Tongue (tissue), 2 donors: ENCODE results near the gene SMARCC2. TPM values are rescaled to one million over a fixed set of nuclear protein-coding genes. Genes with fewer than 3 reads are reported as not detected.
"Not testable (repeated sequence)": the region's sequence is repeated elsewhere in the genome, so short reads cannot be mapped to it uniquely, and the experiment has no call there.

Source experiments
- DNase-seq: peaks from one replicate; pipeline ENCODE4 v3.0.0-alpha.2; 2015
- total RNA-seq: library from RNA; depleted of rRNA; stranded (reverse); fragments of >200 nt; gene quantifications from one replicate; pipeline ENCODE4 v1.2.3, GENCODE V29; 2014

The SMARCC2 gene
- total RNA-seq, 1 donor from 2014 or later, result 49.0 TPM

DNA sequence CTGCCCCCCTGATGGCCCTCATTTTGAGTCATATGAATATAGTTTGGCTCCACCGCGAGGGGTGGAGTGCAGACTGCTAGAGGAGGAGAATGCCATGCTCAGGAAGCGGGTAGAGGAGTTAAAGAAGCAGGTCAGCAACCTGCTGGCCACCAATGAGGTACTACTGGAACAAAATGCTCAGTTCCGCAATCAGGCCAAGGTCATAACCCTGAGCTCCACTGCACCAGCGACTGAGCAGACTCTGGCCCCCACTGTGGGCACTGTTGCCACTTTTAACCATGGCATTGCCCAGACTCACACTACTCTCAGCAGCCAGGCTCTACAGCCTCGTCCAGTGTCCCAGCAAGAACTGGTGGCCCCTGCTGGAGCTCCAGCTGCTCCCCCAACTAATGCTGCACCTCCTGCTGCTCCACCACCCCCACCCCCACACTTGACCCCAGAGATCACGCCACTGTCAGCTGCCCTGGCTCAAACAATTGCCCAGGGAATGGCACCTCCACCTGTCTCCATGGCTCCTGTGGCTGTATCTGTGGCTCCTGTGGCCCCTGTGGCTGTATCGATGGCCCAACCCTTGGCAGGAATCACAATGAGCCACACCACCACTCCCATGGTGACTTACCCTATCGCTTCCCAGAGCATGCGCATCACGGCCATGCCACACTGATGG lies 67.9 kb downstream of the SMARCC2 start:
- no peak for DNase-seq

DNA sequence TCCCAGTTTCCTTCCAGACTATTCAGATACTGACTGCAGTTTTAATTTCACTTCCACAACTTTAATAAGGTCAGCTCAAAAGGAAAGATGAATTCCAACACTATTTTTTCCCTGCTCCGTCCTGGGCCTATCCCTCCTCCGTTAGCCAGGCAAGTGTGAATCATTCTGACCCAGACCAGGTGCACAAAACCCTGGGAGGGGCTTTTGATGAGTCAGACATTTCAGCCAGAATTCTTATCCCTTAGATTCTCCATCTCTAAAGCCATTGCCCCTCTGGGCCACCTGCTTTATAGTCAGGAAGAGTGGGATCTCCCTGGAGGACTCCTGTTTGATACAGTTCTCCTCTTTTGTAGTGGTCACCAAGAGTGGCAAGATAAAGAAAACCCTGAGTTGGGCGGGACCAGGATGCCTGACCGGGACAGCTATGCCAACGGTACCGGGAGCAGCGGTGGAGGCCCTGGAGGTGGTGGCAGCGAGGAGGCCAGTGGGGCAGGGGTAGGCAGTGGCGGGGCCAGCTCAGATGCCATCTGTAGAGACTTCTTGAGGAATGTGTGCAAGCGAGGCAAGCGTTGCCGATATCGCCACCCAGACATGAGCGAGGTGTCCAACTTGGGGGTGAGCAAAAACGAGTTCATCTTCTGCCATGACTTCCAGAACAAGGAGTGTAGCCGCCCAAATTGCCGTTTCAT lies 69.0 kb downstream of the SMARCC2 start:
- peak; percentile 19 for DNase-seq

DNA sequence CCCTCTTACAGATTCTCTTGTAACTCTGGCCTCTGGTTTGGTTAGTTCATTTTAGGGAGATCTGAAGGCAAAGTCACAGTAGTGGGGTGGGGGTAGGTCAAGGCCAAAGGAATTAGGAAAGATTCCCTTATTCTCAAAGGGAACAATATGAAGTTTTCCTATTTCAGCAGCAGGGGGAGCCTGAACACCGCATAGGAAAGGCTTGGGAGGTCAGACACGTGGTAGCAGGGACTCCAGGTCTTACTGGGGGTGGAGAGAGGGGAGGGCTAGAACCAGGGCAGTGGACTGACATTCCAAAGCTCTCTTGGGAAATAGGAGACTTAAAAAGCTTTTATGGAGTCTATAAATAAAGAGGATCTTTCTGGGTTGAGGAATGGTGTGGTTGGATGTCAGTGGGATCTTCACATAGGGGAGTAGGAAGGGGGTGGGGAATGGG lies 69.9 kb downstream of the SMARCC2 start:
- peak; percentile 93 for DNase-seq

DNA sequence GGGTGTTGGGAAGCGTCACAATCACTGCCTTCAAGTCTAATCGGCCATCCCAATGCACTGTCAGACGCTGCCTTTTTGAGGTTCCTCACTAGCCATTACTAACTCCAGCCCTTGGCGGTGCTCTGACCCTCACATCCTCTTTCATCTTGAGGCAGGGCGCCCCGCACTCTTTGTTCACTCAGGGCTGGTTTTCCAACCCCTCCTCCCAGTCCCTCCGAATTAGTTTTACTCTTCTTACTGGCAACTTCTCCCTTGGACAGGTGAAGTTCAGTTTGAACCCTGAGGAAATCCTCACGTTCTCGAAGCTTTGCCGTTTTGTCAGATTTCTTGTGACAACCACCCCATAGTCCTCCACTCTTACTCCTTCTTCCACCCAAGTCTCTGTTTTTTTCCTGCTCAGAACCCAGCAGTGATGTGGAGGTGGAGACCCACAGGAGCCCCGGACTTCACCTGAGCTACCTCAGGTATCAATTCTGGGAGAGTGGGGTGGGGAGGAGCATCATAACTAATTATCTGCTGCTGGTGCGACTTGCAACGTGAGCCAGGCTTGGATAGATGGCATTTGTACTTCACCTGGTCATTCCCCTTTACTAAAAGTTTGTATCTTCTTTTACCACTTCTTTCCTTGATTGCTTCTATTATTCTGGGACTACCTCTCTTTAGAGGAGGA lies 70.5 kb downstream of the SMARCC2 start:
- DNase-seq, result no peak

DNA sequence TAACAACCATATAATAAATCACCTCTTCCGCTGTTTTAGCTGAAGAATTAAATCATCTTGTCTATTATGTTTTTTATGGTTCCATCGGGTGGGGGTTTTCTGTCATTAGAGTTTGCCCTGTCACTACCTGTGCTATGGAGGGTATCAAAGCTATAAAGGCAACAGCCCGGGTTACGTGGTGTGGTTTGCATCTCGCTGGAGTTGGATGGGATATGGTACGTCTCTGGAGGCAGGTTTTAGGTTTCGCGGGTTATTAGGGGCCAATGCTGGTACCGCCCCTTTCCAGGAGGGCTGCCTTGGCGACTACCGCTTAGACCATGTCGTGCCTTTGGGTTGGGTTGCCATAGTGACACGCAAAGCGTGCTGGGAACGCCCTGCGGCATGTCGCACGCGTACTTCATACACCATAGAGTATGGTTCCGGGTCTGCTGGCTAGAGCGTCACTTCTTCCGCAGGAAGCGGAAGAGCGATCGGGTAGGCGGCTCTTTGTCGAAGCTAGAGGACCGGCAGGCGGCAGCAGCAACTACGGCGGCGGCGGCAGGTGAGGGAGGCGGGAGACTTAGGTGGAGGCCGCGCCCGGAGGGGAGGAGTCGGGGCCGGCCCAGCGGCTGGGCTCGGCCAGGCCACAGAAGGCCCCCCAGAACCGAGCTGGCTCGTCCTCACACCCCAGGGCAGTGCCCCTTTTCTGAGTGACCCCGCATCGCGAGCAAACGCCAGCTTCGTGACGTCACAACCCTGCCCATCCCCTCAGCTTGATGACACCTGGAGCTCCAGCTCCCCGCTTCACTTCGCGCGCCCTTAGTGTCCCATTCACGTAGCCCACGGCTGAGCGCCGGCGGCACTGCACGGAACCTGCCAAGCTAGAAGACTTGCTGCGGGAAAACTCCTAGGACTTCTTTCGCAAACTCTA lies 71.2 kb downstream of the SMARCC2 start, which contains the start of gene ZC3H10:
TSS of gene ZC3H10 (plus strand) at position 489 of the 910 bp plus-strand sequence. CDS start 2,297 bp downstream, outside the sequence.
- DNase-seq, result peak; percentile 99

DNA sequence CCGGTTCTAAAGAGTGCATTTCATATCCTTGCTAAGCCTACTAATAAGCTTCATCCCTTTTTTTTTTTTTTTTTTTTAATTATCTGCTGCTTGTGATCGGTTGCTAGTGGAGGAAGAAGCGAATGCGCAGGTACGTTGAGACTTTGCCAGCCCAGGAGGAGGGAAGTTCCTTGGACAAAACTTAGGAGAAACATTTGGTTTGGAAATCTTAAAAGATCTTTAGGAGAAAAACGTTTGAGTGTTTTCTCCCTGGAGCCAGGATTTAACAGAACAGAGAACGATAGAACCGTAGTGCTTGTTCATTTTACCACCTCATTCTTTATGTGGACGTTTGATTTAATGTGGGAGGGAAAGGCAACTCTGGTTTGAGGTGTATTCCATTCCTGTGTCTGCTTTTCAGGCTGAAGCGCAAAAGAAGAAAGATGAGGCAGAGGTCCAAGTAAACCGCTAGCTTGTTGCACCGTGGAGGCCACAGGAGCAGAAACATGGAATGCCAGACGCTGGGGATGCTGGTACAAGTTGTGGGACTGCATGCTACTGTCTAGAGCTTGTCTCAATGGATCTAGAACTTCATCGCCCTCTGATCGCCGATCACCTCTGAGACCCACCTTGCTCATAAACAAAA lies 72.1 kb downstream of the SMARCC2 start:
- DNase-seq, result not testable (repeated sequence)

DNA sequence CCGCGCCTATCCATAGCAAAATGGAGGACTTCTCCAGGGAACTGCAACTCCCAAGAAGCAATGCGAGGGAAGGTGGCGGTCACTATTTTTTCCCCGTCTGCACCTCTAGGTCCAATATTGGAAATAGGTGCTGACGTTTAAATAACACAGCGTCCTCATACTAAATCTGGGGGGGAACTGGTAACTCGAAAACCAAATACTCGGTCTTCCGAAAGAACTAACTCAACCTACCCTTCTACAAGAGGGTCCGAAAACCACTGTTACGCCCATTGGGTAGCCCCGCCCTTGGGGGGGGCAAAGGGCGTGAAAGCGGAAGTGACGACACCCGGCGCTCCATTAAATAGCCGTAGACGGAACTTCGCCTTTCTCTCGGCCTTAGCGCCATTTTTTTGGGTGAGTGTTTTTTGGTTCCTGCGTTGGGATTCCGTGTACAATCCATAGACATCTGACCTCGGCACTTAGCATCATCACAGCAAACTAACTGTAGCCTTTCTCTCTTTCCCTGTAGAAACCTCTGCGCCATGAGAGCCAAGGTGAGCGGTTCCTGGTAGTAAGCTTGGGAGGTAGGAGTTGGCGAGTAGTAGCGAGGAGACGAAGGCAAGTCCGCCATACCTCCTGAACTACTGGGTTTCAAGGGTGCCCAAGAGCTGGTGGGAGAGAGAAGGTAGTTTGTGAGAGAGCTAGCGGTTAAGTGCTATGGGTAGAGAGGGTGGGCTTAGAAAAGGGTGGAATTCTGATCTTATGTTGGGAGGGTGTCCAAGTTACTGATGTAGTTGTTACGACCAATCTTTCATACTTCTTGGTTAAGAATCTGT lies 72.8 kb downstream of the SMARCC2 start, which contains the start of gene RPL41:
TSS of gene RPL41 (plus strand) at position 367 of the 815 bp plus-strand sequence.
- DNase-seq, result peak; percentile 99

DNA sequence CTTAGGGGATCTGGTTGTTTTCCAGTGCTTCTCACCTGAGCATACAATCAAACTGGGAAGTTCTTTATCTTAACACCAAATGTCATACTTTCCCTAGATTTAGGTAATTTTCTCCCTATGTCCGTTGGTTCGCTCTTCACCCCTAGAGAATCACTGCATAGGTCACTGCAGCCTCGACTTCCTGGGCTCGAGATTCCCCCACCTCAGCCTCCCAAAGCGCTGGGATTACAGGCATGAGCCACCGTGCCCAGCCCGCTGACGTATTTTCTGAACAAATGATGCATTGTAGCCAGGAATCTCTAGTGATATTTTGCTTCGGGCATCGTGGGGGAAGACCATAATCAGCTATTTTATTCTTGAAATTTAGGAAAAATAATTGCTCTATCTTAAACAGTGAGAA lies 74.0 kb downstream of the SMARCC2 start:
- peak; percentile 48 for DNase-seq

DNA sequence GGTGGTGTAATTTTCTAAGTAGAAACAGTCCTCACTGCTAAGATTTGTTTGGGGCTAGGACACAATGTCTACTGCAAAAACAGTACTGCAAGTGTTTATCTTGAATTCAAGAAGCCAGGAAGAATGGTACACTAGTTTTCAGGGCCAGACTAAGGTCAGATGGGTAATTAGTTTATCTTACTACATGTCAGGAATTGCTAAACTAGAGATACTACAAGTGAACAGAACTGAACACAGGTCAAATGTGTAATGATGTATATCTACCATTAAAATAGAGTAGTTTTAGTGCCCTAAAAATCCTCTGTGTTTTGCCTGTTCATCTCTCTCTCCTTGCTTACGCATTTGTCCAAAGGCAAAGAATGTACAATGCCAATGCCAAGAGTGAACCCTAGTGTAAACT lies 75.2 kb downstream of the SMARCC2 start:
- DNase-seq, result no peak

Other genes with a start within 250 kb of the SMARCC2 start
- 2.1 TPM for gene PMEL, start 223.4 kb downstream of the SMARCC2 start, total RNA-seq
- gene CDK2, start 222.7 kb downstream of the SMARCC2 start, total RNA-seq, result 14.0 TPM
- gene RAB5B, start 215.4 kb downstream of the SMARCC2 start, total RNA-seq, result 77.1 TPM
- 11.1 TPM for gene SUOX, start 192.2 kb downstream of the SMARCC2 start, total RNA-seq
- gene IKZF4, start 168.4 kb downstream of the SMARCC2 start, total RNA-seq, result 7.3 TPM
- gene RPS26, start 147.6 kb downstream of the SMARCC2 start, total RNA-seq, result 541 TPM
- gene ERBB3, start 109.3 kb downstream of the SMARCC2 start, total RNA-seq, result 147 TPM
- gene PA2G4, start 84.9 kb downstream of the SMARCC2 start, total RNA-seq, result 98.1 TPM
- 1,420 TPM for gene RPL41, start 72.8 kb downstream of the SMARCC2 start, total RNA-seq
- gene ZC3H10, start 71.2 kb downstream of the SMARCC2 start, total RNA-seq, result 5.6 TPM
- 152 TPM for gene ESYT1, start 61.2 kb downstream of the SMARCC2 start, total RNA-seq
- 136 TPM for gene MYL6B, start 36.9 kb downstream of the SMARCC2 start, total RNA-seq
- gene MYL6, start 31.1 kb downstream of the SMARCC2 start, total RNA-seq, result 707 TPM
- 70.3 TPM for gene RNF41, start 32.4 kb upstream of the SMARCC2 start, total RNA-seq
- 18.2 TPM for gene NABP2, start 34.9 kb upstream of the SMARCC2 start, total RNA-seq
- 0.31 TPM for gene SLC39A5, start 40.6 kb upstream of the SMARCC2 start, total RNA-seq
- gene ANKRD52, start 68.9 kb upstream of the SMARCC2 start, total RNA-seq, result 19.3 TPM
- gene COQ10A, start 77.5 kb upstream of the SMARCC2 start, total RNA-seq, result 49.6 TPM
- gene CS, start 110.8 kb upstream of the SMARCC2 start, total RNA-seq, result 235 TPM
- 45.9 TPM for gene CNPY2, start 126.5 kb upstream of the SMARCC2 start, total RNA-seq
- 60.4 TPM for gene PAN2, start 144.5 kb upstream of the SMARCC2 start, total RNA-seq
- not detected for gene IL23A, start 149.4 kb upstream of the SMARCC2 start, total RNA-seq
- gene STAT2, start 170.6 kb upstream of the SMARCC2 start, total RNA-seq, result 74.5 TPM
- not detected for gene APOF, start 173.4 kb upstream of the SMARCC2 start, total RNA-seq